HG02885 (cell line): ENCODE measurements around the gene SNTG2.

Experiments
- ATAC-seq: cut with Tn5 transposase; IDR thresholded peaks from one replicate; pipeline ENCODE4 v1.9.1; 2021; ENCODE audit warnings: mild to moderate bottlenecking; ENCODE audit not compliant: unreplicated experiment, poor library complexity

The SNTG2 gene

GRCh38 chr2:1254662-1255343 is 304.2 kb downstream of the SNTG2 start:
- ATAC-seq, result no peak

- ATAC-seq, result no peak
Observed at GRCh38 chr2:1256632-1257324, 306.1 kb downstream of the SNTG2 start.

GRCh38 chr2:1257334-1257733 is 306.7 kb downstream of the SNTG2 start:
- ATAC-seq, result no peak

- ATAC-seq, result no peak
Observed at GRCh38 chr2:1259746-1260145, 309.1 kb downstream of the SNTG2 start.

- no peak for ATAC-seq
Observed at GRCh38 chr2:1262609-1263008, 312.0 kb downstream of the SNTG2 start.

GRCh38 chr2:1265454-1265853 is 314.8 kb downstream of the SNTG2 start:
- no peak for ATAC-seq

GRCh38 chr2:1266351-1266750 is 315.7 kb downstream of the SNTG2 start:
- ATAC-seq, result no peak

GRCh38 chr2:1268034-1268433 is 317.4 kb downstream of the SNTG2 start:
- ATAC-seq, result no peak

- no peak for ATAC-seq
Observed at GRCh38 chr2:1269812-1270211, 319.2 kb downstream of the SNTG2 start.

- no peak for ATAC-seq
Observed at GRCh38 chr2:1272835-1273234, 322.2 kb downstream of the SNTG2 start.

- no peak for ATAC-seq
Observed at GRCh38 chr2:1277634-1278033, 327.0 kb downstream of the SNTG2 start.

GRCh38 chr2:1278125-1278524 is 327.5 kb downstream of the SNTG2 start:
- no peak for ATAC-seq

- ATAC-seq, result no peak
Observed at GRCh38 chr2:1278861-1279260, 328.2 kb downstream of the SNTG2 start.

- no peak for ATAC-seq
Observed at GRCh38 chr2:1282552-1282951, 331.9 kb downstream of the SNTG2 start.

GRCh38 chr2:1283020-1283801 is 332.6 kb downstream of the SNTG2 start:
- ATAC-seq, result no peak

- ATAC-seq, result no peak
Observed at GRCh38 chr2:1283871-1284270, 333.2 kb downstream of the SNTG2 start.

- ATAC-seq, result no peak
Observed at GRCh38 chr2:1286929-1287328, 336.3 kb downstream of the SNTG2 start.

- no peak for ATAC-seq
Observed at GRCh38 chr2:1287427-1287826, 336.8 kb downstream of the SNTG2 start.

- ATAC-seq, result no peak
Observed at GRCh38 chr2:1294900-1295299, 344.3 kb downstream of the SNTG2 start.

GRCh38 chr2:1295740-1296139 is 345.1 kb downstream of the SNTG2 start:
- ATAC-seq, result no peak
